GM12878 (cell line): Measurements from ENCODE around the gene SEMA4G. TPM values are rescaled to one million over a fixed set of nuclear protein-coding genes. Genes with fewer than 3 reads are reported as not detected.
A peak's percentile ranks its signal among the peaks of the same experiment; 100 is the strongest.

Experiments
- CBFB ChIP-seq: IDR thresholded peaks from 2 replicates; pipeline ENCODE4 v1.6.1; 2016; ENCODE audit warnings: antibody characterized with exemption, low read depth
- CHD4 ChIP-seq: fragments of 200-600 bp; sonication (generic); IDR thresholded peaks from 2 replicates; pipeline ENCODE4 v1.6.1; 2016; ENCODE audit warnings: mild to moderate bottlenecking
- EP300 ChIP-seq, 2 experiments: fragments of 150-350 bp in 1 of 2; IDR thresholded peaks; 2 replicates each; pipeline ENCODE4 v1.6.1; 2011 to 2012; ENCODE audit warnings: low read depth in 2 of 2, low read length in 2 of 2, borderline replicate concordance in 1 of 2, improper control_type of control experiment in 1 of 2, inconsistent platforms in 1 of 2; ENCODE audit not compliant: control insufficient read depth in 1 of 2
- SMAD5 ChIP-seq: IDR thresholded peaks from 2 replicates; pipeline ENCODE4 v1.6.1; 2016; ENCODE audit warnings: antibody characterized with exemption, low read depth
- ZNF217 ChIP-seq: fragments of 450-650 bp; IDR thresholded peaks from 2 replicates; pipeline ENCODE4 v1.6.1; 2017; ENCODE audit warnings: antibody characterized with exemption, mild to moderate bottlenecking
- polyA plus RNA-seq, 11 experiments: library from polyadenylated mRNA; depleted of rRNA in 4 of 11; unstranded in 6 of 11; stranded (reverse) in 5 of 11; fragments of >200 nt; fragmentation: Nextera tagmentation in 4 of 11; fragmentation: Illumina TruSeq in 1 of 11; extraction: Ambion mirVana in 4 of 11; extraction: Trizol in 1 of 11; gene quantifications; 1 replicate in 1 of 11; 2 replicates in 10 of 11; pipeline versions ENCODE4 v1.2.1 to v1.2.3, GENCODE V29; 2011 to 2016; ENCODE audit warnings: inconsistent platforms in 2 of 11, missing spikeins in 2 of 11, low read depth in 1 of 11
- total RNA-seq, 4 experiments: library from RNA; depleted of rRNA in 3 of 4; stranded (reverse); fragments of >200 nt in 3 of 4; fragmentation: Illumina TruSeq in 1 of 4; extraction: Trizol in 1 of 4; gene quantifications; 2 replicates each; pipeline versions ENCODE4 v1.2.1 to v1.2.3, GENCODE V29; 2013 to 2021
- TF ChIP-seq, protein P1 (sequence below): fragments of 450-650 bp; IDR thresholded peaks from 2 replicates; pipeline ENCODE4 v1.6.1; 2017; ENCODE audit warnings: mild to moderate bottlenecking, moderate library complexity
- TF ChIP-seq, protein P2 (sequence below): fragments of 450-650 bp; IDR thresholded peaks from 2 replicates; pipeline ENCODE4 v1.6.1; 2017; ENCODE audit warnings: antibody characterized with exemption, mild to moderate bottlenecking, moderate library complexity
- TF ChIP-seq, protein P3 (sequence below): fragments of 450-650 bp; formaldehyde crosslinking; IDR thresholded peaks from 2 replicates; pipeline ENCODE4 v1.5.0; 2022; ENCODE audit warnings: mild to moderate bottlenecking, missing genetic modification characterization
- TF ChIP-seq, protein P4 (sequence below), 3 experiments: IDR thresholded peaks in 2 of 3; conservative IDR thresholded peaks in 1 of 3; 2 replicates each; pipeline ENCODE4 v1.5.1; 2011; ENCODE audit warnings: low read depth in 3 of 3, low read length in 3 of 3, mild to moderate bottlenecking in 3 of 3, control low read depth in 2 of 3, moderate library complexity in 2 of 3, inconsistent platforms in 1 of 3, mixed read lengths in 1 of 3; ENCODE audit not compliant: control insufficient read depth in 2 of 3, insufficient read depth in 1 of 3; ENCODE audit errors: extremely low read depth in 1 of 3
- TF ChIP-seq, protein P5 (sequence below): fragments of 450-650 bp; IDR thresholded peaks from 2 replicates; pipeline ENCODE4 v1.6.1; 2017; ENCODE audit warnings: mild to moderate bottlenecking, moderate library complexity

SEMA4G gene
- total and polyA plus RNA-seq, 10 of the 15 experiments (the other 5 are each of a cell fraction or from before 2014, with no cell fraction given): 0.09 to 2.3 (median 0.44) TPM; not detected in 4

DNA sequence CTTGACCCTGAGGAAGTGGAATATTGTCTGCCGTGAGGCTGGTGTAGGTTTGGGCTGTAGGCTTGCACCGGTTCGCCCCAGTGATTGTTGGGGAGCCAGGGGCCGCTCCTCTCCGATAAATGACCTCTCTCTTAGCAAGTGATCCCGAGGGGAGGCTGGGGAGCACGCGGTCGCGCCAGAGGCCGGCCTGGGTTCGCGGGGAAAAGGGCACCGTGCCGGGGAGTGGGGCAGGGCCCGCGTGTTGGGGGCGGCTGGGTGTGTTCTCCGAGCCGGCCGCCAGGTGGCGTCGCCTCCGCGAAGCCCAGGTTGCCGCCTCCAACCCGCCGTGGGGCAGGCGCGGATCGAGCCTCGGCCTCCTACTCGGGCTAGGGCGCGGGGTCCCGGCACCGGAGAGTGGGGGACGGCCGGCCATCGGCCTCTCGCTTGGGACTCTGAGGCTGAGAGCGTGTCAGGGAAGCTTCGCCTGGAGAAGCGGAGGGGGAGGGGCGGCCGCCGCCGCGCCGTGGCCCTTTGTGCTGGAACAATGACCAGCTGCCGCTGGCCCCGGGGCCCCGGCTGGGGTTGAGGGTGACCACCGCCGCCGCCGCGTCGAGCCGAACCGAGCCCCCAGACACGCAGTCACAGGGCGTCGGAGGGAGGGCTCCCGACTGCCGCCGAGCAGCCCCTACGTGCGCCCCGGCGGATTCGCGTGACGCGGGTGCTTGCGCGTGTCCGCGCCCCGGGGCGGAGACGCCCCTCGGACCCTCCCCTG is 29.9 kb downstream of the SEMA4G start (continued):
- no peak for TF ChIP-seq EP300 (IDR thresholded peaks at IDR 0.05; ENCODE audit: borderline replicate concordance in 1 of 2, control insufficient read depth in 1 of 2, low read depth in 2 of 2, low read length in 2 of 2)
- no peak for TF ChIP-seq SMAD5
- TF ChIP-seq, protein P1, sequence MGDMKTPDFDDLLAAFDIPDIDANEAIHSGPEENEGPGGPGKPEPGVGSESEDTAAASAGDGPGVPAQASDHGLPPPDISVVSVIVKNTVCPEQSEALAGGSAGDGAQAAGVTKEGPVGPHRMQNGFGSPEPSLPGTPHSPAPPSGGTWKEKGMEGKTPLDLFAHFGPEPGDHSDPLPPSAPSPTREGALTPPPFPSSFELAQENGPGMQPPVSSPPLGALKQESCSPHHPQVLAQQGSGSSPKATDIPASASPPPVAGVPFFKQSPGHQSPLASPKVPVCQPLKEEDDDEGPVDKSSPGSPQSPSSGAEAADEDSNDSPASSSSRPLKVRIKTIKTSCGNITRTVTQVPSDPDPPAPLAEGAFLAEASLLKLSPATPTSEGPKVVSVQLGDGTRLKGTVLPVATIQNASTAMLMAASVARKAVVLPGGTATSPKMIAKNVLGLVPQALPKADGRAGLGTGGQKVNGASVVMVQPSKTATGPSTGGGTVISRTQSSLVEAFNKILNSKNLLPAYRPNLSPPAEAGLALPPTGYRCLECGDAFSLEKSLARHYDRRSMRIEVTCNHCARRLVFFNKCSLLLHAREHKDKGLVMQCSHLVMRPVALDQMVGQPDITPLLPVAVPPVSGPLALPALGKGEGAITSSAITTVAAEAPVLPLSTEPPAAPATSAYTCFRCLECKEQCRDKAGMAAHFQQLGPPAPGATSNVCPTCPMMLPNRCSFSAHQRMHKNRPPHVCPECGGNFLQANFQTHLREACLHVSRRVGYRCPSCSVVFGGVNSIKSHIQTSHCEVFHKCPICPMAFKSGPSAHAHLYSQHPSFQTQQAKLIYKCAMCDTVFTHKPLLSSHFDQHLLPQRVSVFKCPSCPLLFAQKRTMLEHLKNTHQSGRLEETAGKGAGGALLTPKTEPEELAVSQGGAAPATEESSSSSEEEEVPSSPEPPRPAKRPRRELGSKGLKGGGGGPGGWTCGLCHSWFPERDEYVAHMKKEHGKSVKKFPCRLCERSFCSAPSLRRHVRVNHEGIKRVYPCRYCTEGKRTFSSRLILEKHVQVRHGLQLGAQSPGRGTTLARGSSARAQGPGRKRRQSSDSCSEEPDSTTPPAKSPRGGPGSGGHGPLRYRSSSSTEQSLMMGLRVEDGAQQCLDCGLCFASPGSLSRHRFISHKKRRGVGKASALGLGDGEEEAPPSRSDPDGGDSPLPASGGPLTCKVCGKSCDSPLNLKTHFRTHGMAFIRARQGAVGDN: peak; percentile 11
- TF ChIP-seq ZNF217: no peak
- TF ChIP-seq, protein P2, sequence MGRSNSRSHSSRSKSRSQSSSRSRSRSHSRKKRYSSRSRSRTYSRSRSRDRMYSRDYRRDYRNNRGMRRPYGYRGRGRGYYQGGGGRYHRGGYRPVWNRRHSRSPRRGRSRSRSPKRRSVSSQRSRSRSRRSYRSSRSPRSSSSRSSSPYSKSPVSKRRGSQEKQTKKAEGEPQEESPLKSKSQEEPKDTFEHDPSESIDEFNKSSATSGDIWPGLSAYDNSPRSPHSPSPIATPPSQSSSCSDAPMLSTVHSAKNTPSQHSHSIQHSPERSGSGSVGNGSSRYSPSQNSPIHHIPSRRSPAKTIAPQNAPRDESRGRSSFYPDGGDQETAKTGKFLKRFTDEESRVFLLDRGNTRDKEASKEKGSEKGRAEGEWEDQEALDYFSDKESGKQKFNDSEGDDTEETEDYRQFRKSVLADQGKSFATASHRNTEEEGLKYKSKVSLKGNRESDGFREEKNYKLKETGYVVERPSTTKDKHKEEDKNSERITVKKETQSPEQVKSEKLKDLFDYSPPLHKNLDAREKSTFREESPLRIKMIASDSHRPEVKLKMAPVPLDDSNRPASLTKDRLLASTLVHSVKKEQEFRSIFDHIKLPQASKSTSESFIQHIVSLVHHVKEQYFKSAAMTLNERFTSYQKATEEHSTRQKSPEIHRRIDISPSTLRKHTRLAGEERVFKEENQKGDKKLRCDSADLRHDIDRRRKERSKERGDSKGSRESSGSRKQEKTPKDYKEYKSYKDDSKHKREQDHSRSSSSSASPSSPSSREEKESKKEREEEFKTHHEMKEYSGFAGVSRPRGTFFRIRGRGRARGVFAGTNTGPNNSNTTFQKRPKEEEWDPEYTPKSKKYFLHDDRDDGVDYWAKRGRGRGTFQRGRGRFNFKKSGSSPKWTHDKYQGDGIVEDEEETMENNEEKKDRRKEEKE: no peak
- TF ChIP-seq, protein P3, sequence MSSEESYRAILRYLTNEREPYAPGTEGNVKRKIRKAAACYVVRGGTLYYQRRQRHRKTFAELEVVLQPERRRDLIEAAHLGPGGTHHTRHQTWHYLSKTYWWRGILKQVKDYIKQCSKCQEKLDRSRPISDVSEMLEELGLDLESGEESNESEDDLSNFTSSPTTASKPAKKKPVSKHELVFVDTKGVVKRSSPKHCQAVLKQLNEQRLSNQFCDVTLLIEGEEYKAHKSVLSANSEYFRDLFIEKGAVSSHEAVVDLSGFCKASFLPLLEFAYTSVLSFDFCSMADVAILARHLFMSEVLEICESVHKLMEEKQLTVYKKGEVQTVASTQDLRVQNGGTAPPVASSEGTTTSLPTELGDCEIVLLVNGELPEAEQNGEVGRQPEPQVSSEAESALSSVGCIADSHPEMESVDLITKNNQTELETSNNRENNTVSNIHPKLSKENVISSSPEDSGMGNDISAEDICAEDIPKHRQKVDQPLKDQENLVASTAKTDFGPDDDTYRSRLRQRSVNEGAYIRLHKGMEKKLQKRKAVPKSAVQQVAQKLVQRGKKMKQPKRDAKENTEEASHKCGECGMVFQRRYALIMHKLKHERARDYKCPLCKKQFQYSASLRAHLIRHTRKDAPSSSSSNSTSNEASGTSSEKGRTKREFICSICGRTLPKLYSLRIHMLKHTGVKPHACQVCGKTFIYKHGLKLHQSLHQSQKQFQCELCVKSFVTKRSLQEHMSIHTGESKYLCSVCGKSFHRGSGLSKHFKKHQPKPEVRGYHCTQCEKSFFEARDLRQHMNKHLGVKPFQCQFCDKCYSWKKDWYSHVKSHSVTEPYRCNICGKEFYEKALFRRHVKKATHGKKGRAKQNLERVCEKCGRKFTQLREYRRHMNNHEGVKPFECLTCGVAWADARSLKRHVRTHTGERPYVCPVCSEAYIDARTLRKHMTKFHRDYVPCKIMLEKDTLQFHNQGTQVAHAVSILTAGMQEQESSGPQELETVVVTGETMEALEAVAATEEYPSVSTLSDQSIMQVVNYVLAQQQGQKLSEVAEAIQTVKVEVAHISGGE: no peak
- TF ChIP-seq CBFB: no peak
- TF ChIP-seq, protein P4, sequence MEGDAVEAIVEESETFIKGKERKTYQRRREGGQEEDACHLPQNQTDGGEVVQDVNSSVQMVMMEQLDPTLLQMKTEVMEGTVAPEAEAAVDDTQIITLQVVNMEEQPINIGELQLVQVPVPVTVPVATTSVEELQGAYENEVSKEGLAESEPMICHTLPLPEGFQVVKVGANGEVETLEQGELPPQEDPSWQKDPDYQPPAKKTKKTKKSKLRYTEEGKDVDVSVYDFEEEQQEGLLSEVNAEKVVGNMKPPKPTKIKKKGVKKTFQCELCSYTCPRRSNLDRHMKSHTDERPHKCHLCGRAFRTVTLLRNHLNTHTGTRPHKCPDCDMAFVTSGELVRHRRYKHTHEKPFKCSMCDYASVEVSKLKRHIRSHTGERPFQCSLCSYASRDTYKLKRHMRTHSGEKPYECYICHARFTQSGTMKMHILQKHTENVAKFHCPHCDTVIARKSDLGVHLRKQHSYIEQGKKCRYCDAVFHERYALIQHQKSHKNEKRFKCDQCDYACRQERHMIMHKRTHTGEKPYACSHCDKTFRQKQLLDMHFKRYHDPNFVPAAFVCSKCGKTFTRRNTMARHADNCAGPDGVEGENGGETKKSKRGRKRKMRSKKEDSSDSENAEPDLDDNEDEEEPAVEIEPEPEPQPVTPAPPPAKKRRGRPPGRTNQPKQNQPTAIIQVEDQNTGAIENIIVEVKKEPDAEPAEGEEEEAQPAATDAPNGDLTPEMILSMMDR (IDR thresholded peaks at IDR 0.05 in 2 of 3, conservative IDR thresholded peaks at IDR 0.05 in 1 of 3; ENCODE audit: control insufficient read depth in 2 of 3, extremely low read depth in 1 of 3, insufficient read depth in 1 of 3, low read depth in 3 of 3, low read length in 3 of 3): peak; percentile 79 to 87 (median 81)
- TF ChIP-seq, protein P5, sequence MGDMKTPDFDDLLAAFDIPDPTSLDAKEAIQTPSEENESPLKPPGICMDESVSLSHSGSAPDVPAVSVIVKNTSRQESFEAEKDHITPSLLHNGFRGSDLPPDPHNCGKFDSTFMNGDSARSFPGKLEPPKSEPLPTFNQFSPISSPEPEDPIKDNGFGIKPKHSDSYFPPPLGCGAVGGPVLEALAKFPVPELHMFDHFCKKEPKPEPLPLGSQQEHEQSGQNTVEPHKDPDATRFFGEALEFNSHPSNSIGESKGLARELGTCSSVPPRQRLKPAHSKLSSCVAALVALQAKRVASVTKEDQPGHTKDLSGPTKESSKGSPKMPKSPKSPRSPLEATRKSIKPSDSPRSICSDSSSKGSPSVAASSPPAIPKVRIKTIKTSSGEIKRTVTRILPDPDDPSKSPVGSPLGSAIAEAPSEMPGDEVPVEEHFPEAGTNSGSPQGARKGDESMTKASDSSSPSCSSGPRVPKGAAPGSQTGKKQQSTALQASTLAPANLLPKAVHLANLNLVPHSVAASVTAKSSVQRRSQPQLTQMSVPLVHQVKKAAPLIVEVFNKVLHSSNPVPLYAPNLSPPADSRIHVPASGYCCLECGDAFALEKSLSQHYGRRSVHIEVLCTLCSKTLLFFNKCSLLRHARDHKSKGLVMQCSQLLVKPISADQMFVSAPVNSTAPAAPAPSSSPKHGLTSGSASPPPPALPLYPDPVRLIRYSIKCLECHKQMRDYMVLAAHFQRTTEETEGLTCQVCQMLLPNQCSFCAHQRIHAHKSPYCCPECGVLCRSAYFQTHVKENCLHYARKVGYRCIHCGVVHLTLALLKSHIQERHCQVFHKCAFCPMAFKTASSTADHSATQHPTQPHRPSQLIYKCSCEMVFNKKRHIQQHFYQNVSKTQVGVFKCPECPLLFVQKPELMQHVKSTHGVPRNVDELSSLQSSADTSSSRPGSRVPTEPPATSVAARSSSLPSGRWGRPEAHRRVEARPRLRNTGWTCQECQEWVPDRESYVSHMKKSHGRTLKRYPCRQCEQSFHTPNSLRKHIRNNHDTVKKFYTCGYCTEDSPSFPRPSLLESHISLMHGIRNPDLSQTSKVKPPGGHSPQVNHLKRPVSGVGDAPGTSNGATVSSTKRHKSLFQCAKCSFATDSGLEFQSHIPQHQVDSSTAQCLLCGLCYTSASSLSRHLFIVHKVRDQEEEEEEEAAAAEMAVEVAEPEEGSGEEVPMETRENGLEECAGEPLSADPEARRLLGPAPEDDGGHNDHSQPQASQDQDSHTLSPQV: peak; percentile 70; the same call in 1 of the 2 replicates
- no peak for TF ChIP-seq CHD4
